ENCODE results near the gene AGPAT4. TPM values are rescaled to one million over a fixed set of nuclear protein-coding genes. Genes with fewer than 3 reads are reported as not detected.

The AGPAT4 gene
- total and polyA plus RNA-seq, 8 donors: 12.4 to 19.4 (median 15.7) TPM

GRCh38 chr6:161094955-161095354 is 178.9 kb downstream of the AGPAT4 start:
- ATAC-seq (no peak), DNase-seq (no peak)
- no peaks in the 10 kb centered on the region for H3K4me1 ChIP-seq
- no peak overlapping the region for H3K4me3 ChIP-seq
- no peaks in the 10 kb centered on the region for H3K27me3 ChIP-seq
- intact Hi-C loops (cut with DNase I): no loop called here
- TF ChIP-seq CTCF (IDR thresholded peaks at IDR 0.05): no peak
- no peaks in the 10 kb centered on the region for H3K9me3 ChIP-seq
- no peak overlapping the region for H3K27ac ChIP-seq
- peaks cover 0 to 87% of the 10 kb centered on the region in 2 donors for H3K36me3 ChIP-seq

- Histone ChIP-seq H3K4me3 (no peak overlapping the region), H3K36me3 (peaks cover 0 to 87% of the 10 kb centered on the region in 2 donors), H3K4me1 (no peaks in the 10 kb centered on the region), H3K27me3 (no peaks in the 10 kb centered on the region), H3K27ac (no peak overlapping the region), H3K9me3 (no peaks in the 10 kb centered on the region)
- ATAC-seq (no peak), DNase-seq (no peak)
- intact Hi-C loops (cut with DNase I): no loop called here
- TF ChIP-seq CTCF (IDR thresholded peaks at IDR 0.05): no peak
These were observed 181.7 kb downstream of the AGPAT4 start for GRCh38 chr6:161091972-161092701.

- no peaks in the 10 kb centered on the region for H3K9me3 ChIP-seq
- intact Hi-C loops (cut with DNase I): no loop called here
- H3K36me3 ChIP-seq: peaks cover 0 to 87% of the 10 kb centered on the region in 2 donors
- no peak overlapping the region for H3K4me3 ChIP-seq
- ATAC-seq (no peak), DNase-seq (no peak)
- no peaks in the 10 kb centered on the region for H3K27me3 ChIP-seq
- no peak for TF ChIP-seq CTCF (IDR thresholded peaks at IDR 0.05)
- H3K4me1 ChIP-seq: no peaks in the 10 kb centered on the region
- H3K27ac ChIP-seq: no peak overlapping the region
These were observed 182.7 kb downstream of the AGPAT4 start for GRCh38 chr6:161091151-161091550.

- H3K9me3 ChIP-seq: no peaks in the 10 kb centered on the region
- intact Hi-C loops (cut with DNase I): no loop called here
- no peaks in the 10 kb centered on the region for H3K27me3 ChIP-seq
- peaks cover 0 to 96% of the 10 kb centered on the region in 2 donors for H3K36me3 ChIP-seq
- no peaks in the 10 kb centered on the region for H3K4me1 ChIP-seq
- H3K27ac ChIP-seq: no peak overlapping the region
- H3K4me3 ChIP-seq: no peak overlapping the region
- ATAC-seq: no peak
- no peak for DNase-seq
- no peak for TF ChIP-seq CTCF (IDR thresholded peaks at IDR 0.05)
These were observed 185.1 kb downstream of the AGPAT4 start for GRCh38 chr6:161088676-161089328.

GRCh38 chr6:161085246-161085645 is 188.6 kb downstream of the AGPAT4 start:
- no peak for TF ChIP-seq CTCF (IDR thresholded peaks at IDR 0.05)
- Histone ChIP-seq H3K36me3 (peaks cover 0 to 99% of the 10 kb centered on the region in 2 donors), H3K4me3 (no peak overlapping the region), H3K4me1 (no peaks in the 10 kb centered on the region), H3K27me3 (no peaks in the 10 kb centered on the region), H3K27ac (no peak overlapping the region), H3K9me3 (no peaks in the 10 kb centered on the region)
- intact Hi-C loops (cut with DNase I): no loop called here
- DNase-seq: no peak
- ATAC-seq: no peak

Data from left lung (tissue), 10 donors.